K562 (cell line): ENCODE data around the gene ATP1A2. TPM values are rescaled to one million over a fixed set of nuclear protein-coding genes. Genes with fewer than 3 reads are reported as not detected.
A peak's percentile ranks its signal among the peaks of the same experiment; 100 is the strongest.

Source experiments
- ATAC-seq: fragments of 200-7000 bp; cut with Tn5 transposase; 3 replicates; pipeline ENCODE4 v1.9.1; 2020; ENCODE audit warnings: moderate library complexity
- BruUV-seq: library from RNA; stranded (reverse); fragments of 400-500 nt; replicated peaks from 2 replicates; lab custom pipeline; 2021; lab: Mats Ljungman, UMichigan
- CTCF ChIA-PET: fragments of 300-600 bp; formaldehyde crosslinking; extraction: SDS; loops from one replicate; lab custom pipeline; 2021; ENCODE audit warnings: low intra/inter-chr PET ratio; lab: Yijun Ruan, JAX
- POLR2A ChIA-PET: fragments of 300-600, 350-650 bp; sonication (Branson Sonifier 250); formaldehyde crosslinking; extraction: SDS; loops from one replicate; lab custom pipeline; 2021; ENCODE audit warnings: antibody characterized with exemption, inconsistent platforms; lab: Yijun Ruan, JAX
- DNase-seq, 4 experiments: peaks; one replicate each; pipeline versions ENCODE4 v3.0.0 to v3.0.0-alpha.2; 2011 to 2018; ENCODE audit warnings: low spot score in 3 of 4, mixed read lengths in 3 of 4; ENCODE audit errors: extremely low read depth in 1 of 4
- FAIRE-seq: peaks from 2 replicates; lab custom pipeline; 2011; peaks lifted over from hg19 to GRCh38; lab: Jason Lieb, UNC
- H2AFZ ChIP-seq: 2 replicates; pipeline ENCODE4 v1.6.0; 2011; ENCODE audit warnings: low read depth, low read length, control low read depth, inconsistent platforms
- H3K27ac ChIP-seq: fragments of 200-600 bp; 3 replicates; pipeline ENCODE4 v1.8.0; 2011; ENCODE audit warnings: low read depth, mild to moderate bottlenecking, control low read depth, inconsistent platforms, low read length, moderate library complexity, mixed read lengths; ENCODE audit errors: extremely low read depth
- H3K27me3 ChIP-seq, 2 experiments: fragments of 300-600 bp in 1 of 2; 2 replicates in 1 of 2; 3 replicates in 1 of 2; pipeline versions ENCODE4 v1.6.0 to v1.8.0; 2011; ENCODE audit warnings: inconsistent platforms in 2 of 2, low read length in 2 of 2, mild to moderate bottlenecking in 1 of 2, mixed read lengths in 1 of 2, moderate library complexity in 1 of 2; ENCODE audit not compliant: control insufficient read depth in 2 of 2, insufficient read depth in 2 of 2
- H3K36me3 ChIP-seq: fragments of 300-600 bp; 3 replicates; pipeline ENCODE4 v1.8.0; 2011; ENCODE audit warnings: mild to moderate bottlenecking, low read length, inconsistent platforms; ENCODE audit not compliant: control insufficient read depth, insufficient read depth
- H3K4me1 ChIP-seq, 2 experiments: fragments of 200-600 bp in 1 of 2; replicated peaks in 1 of 2; 2 replicates in 1 of 2; 3 replicates in 1 of 2; pipeline versions ENCODE4 v1.5.1 to v1.8.0; 2011; ENCODE audit warnings: inconsistent platforms in 2 of 2, low read length in 2 of 2, mild to moderate bottlenecking in 1 of 2, mixed read lengths in 1 of 2, moderate library complexity in 1 of 2; ENCODE audit not compliant: control insufficient read depth in 2 of 2, insufficient read depth in 2 of 2
- H3K4me2 ChIP-seq: 2 replicates; pipeline ENCODE4 v1.6.1; 2011; ENCODE audit warnings: low read length, control low read depth, inconsistent platforms, mixed read lengths; ENCODE audit not compliant: insufficient read depth
- H3K4me3 ChIP-seq: fragments of 200-600 bp; sonication (generic), shearing (Covaris generic); 2 replicates; pipeline ENCODE4 v1.5.1; 2016; ENCODE audit warnings: control low read depth, inconsistent platforms
- H3K79me2 ChIP-seq: fragments of 200-600 bp; 3 replicates; pipeline ENCODE4 v1.8.0; 2011; ENCODE audit warnings: low read length, inconsistent platforms; ENCODE audit not compliant: control insufficient read depth, insufficient read depth
- H3K9ac ChIP-seq, 2 experiments: 2 replicates each; pipeline versions ENCODE4 v1.6.0 to v1.6.1; 2011; ENCODE audit warnings: low read depth in 2 of 2, low read length in 2 of 2, control low read depth in 1 of 2, inconsistent platforms in 1 of 2, mild to moderate bottlenecking in 1 of 2, mixed read lengths in 1 of 2; ENCODE audit not compliant: insufficient read depth in 1 of 2
- H3K9me1 ChIP-seq: one replicate; pipeline ENCODE4 v1.6.0; 2011; ENCODE audit warnings: inconsistent platforms, mild to moderate bottlenecking, low read length, moderate library complexity; ENCODE audit not compliant: control insufficient read depth, insufficient read depth
- H3K9me3 ChIP-seq: replicated peaks from 2 replicates; pipeline ENCODE4 v1.5.1; 2011; ENCODE audit warnings: low read depth, low read length, inconsistent platforms; ENCODE audit not compliant: control insufficient read depth, insufficient read depth
- H4K20me1 ChIP-seq: replicated peaks from 2 replicates; pipeline ENCODE4 v1.6.1; 2011; ENCODE audit warnings: low read length, inconsistent platforms, mixed read lengths; ENCODE audit not compliant: control insufficient read depth, insufficient read depth
- CHD1 ChIP-seq: fragments of 200-600 bp; sonication (generic); IDR thresholded peaks from one replicate; pipeline ENCODE4 v1.6.1; 2012; ENCODE audit warnings: mild to moderate bottlenecking, moderate library complexity, low read length, inconsistent platforms
- EP400 ChIP-seq: fragments of 450-650 bp; IDR thresholded peaks from 2 replicates; pipeline ENCODE4 v1.6.1; 2017; ENCODE audit warnings: antibody characterized with exemption, mild to moderate bottlenecking, moderate library complexity
- HCFC1 ChIP-seq: IDR thresholded peaks from 2 replicates; pipeline ENCODE4 v1.6.1; 2012; ENCODE audit warnings: low read depth, low read length, improper control_type of control experiment
- HDAC6 ChIP-seq: IDR thresholded peaks from 2 replicates; pipeline ENCODE4 v1.6.1; 2012; ENCODE audit warnings: low read depth, mild to moderate bottlenecking, control low read depth, inconsistent platforms, low read length, moderate library complexity
- IRF1 ChIP-seq: sonication (generic); formaldehyde crosslinking; IDR thresholded peaks from 2 replicates; pipeline ENCODE4 v1.8.0; 2022; ENCODE audit warnings: missing genetic modification reagents, mild to moderate bottlenecking, borderline replicate concordance
- JUN ChIP-seq, 2 experiments: sonication (generic) in 1 of 2; formaldehyde crosslinking in 1 of 2; IDR thresholded peaks; 2 replicates each; pipeline versions ENCODE4 v1.6.1 to v1.8.0; 2012 to 2022; ENCODE audit warnings: borderline replicate concordance in 2 of 2, mild to moderate bottlenecking in 2 of 2, improper control_type of control experiment in 1 of 2, low read depth in 1 of 2, low read length in 1 of 2, missing genetic modification reagents in 1 of 2
- MBD2 ChIP-seq: sonication (generic); IDR thresholded peaks from 2 replicates; pipeline ENCODE4 v1.6.1; 2016; ENCODE audit warnings: low read depth, borderline replicate concordance
- MTA1 ChIP-seq: fragments of 450-650 bp; IDR thresholded peaks from 2 replicates; pipeline ENCODE4 v1.6.1; 2017; ENCODE audit warnings: borderline replicate concordance
- NEUROD1 ChIP-seq: fragments of 150-350 bp; IDR thresholded peaks from 2 replicates; pipeline ENCODE4 v1.6.1; 2014; ENCODE audit warnings: borderline replicate concordance, low read length, low read depth; ENCODE audit not compliant: partially characterized antibody
- SIN3A ChIP-seq, 2 experiments: fragments of 150-350 bp in 1 of 2; IDR thresholded peaks; 2 replicates each; pipeline ENCODE4 v1.6.1; 2011 to 2016; ENCODE audit warnings: borderline replicate concordance in 2 of 2, low read depth in 2 of 2, low read length in 2 of 2, mild to moderate bottlenecking in 2 of 2, moderate library complexity in 2 of 2; ENCODE audit not compliant: control insufficient read depth in 1 of 2
- STAT5B ChIP-seq: fragments of 250-450 bp; sonication (Bioruptor Pico); IDR thresholded peaks from 2 replicates; pipeline ENCODE4 v1.8.0; 2021; ENCODE audit warnings: mild to moderate bottlenecking, inconsistent platforms
- ZBTB49 ChIP-seq: sonication (generic); formaldehyde crosslinking; IDR thresholded peaks from 2 replicates; pipeline ENCODE4 v1.8.0; 2022; ENCODE audit warnings: missing genetic modification reagents, mild to moderate bottlenecking, borderline replicate concordance
- WGBS: fragments of 100-300 bp; shearing (Covaris generic); methylation state at CpG from one replicate; pipeline ENCODE4 v1.1.6; 2016; ENCODE audit warnings: low coverage, mixed read lengths; ENCODE audit not compliant: insufficient coverage; ENCODE audit errors: missing lambda C conversion rate; 5-methylcytosine and 5-hydroxymethylcytosine counted together
- in situ Hi-C: fragments of 300-500 bp; cut with MboI; formaldehyde crosslinking; loops from 4 replicates; pipeline ENCODE4 v1.15.0; 2018; ENCODE audit warnings: inconsistent platforms, mixed read lengths
- intact Hi-C: fragments of 100-400 bp; cut with micrococcal nuclease; formaldehyde crosslinking; loops from 2 replicates; pipeline ENCODE4 v1.14.2; 2022
- polyA plus RNA-seq, 8 experiments: library from polyadenylated mRNA; depleted of rRNA in 4 of 8; stranded (reverse) in 5 of 8; unstranded in 3 of 8; fragments of >200 nt; fragmentation: Nextera tagmentation in 2 of 8; fragmentation: Illumina TruSeq in 1 of 8; extraction: Ambion mirVana in 2 of 8; extraction: Trizol in 1 of 8; gene quantifications; 2 replicates each; pipeline versions ENCODE4 v1.2.1 to v1.2.3, GENCODE V29; 2011 to 2014; ENCODE audit warnings: inconsistent platforms in 1 of 8, missing spikeins in 1 of 8
- total RNA-seq, 7 experiments: library from RNA; depleted of rRNA in 6 of 7; stranded (reverse); fragments of >200 nt in 6 of 7; fragmentation: Illumina TruSeq in 2 of 7; extraction: Trizol in 2 of 7; gene quantifications; 2 replicates each; pipeline versions ENCODE4 v1.2.1 to v1.2.3, GENCODE V29; 2011 to 2021; ENCODE audit warnings: low replicate concordance in 1 of 7

Gene ATP1A2
- total and polyA plus RNA-seq, 9 of the 15 experiments (the other 6 are each of a cell fraction or from before 2014, with no cell fraction given), result 0.04 to 0.11 (median 0.09) TPM; not detected in 6

GRCh38 chr1:160108888-160109662 is 6.5 kb upstream of the ATP1A2 start (continued):
- peak; percentile 96 for TF ChIP-seq EP400
- TF ChIP-seq, all 486 proteins: peak for 30

DNA sequence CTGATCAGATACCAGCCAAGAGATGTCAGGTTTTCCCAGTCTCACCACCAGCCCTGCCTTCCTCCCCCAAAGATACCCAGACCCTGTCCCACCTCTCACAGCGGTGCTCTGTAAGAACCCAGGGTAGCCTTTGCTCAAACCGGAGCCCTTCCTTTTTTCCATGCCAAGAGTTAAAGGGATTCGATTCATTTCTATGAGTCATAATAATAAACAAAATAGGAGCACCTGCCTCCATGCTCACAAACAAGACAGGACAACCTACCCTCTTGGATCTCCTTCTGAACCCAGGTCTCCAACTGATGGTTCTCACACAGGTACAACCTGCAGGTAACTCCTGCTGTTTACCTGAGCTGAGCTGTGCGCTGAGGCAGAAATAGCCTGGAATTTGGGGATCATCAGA is 5.9 kb upstream of the ATP1A2 start:
- peaks cover 5 to 48% of the 10 kb centered on the region in 2 experiments; a peak in 4 of 5 replicates for H3K27me3 ChIP-seq
- no peaks in the 10 kb centered on the region for H3K9me1 ChIP-seq
- no peak for TF ChIP-seq SIN3A (IDR thresholded peaks at IDR 0.05; ENCODE audit: borderline replicate concordance in 2 of 2, control insufficient read depth in 1 of 2, low read depth in 2 of 2, low read length in 2 of 2)
- no peak for TF ChIP-seq MBD2
- no peak for TF ChIP-seq MTA1
- TF ChIP-seq JUN (IDR thresholded peaks at IDR 0.05; ENCODE audit: borderline replicate concordance, low read depth, low read length), result no peak
- TF ChIP-seq JUN (CRISPR knock-in tag; IDR thresholded peaks at IDR 0.05; ENCODE audit: borderline replicate concordance), result no peak
- TF ChIP-seq HCFC1, result no peak
- no peak for TF ChIP-seq ZBTB49 (CRISPR knock-in tag)
- TF ChIP-seq IRF1 (CRISPR knock-in tag), result no peak
- no peak for TF ChIP-seq NEUROD1
- no peak for TF ChIP-seq STAT5B (CRISPR knock-in tag)
- no peak for TF ChIP-seq CHD1
- TF ChIP-seq HDAC6, result no peak
- H3K9me3 ChIP-seq, result no peaks in the 10 kb centered on the region
- H3K27ac ChIP-seq, result no peak overlapping the region
- no peaks in the 10 kb centered on the region for H3K79me2 ChIP-seq
- POLR2A ChIA-PET, result interaction anchor here (0.6 to 0.7 kb wide), 4 partner anchors 9 to 144 kb away, joined by 3 read pairs; no protein-coding TSS in a partner anchor
- H3K9ac ChIP-seq, result no peak overlapping the region; a peak in 1 of 4 replicates
- DNase-seq (no peak), FAIRE-seq (no peak), ATAC-seq (no peak)
- CTCF ChIA-PET, result no interaction called here
- H3K4me1 ChIP-seq, result no peaks in the 10 kb centered on the region; a peak in 1 of 5 replicates
- BruUV-seq, result no TSS peak
- no peaks in the 10 kb centered on the region for H3K36me3 ChIP-seq
- intact Hi-C loops (no loop called here), in situ Hi-C loops (loop anchor here (10.0 kb wide), 1 partner anchor 265 kb away; no protein-coding TSS in a partner anchor)
- H4K20me1 ChIP-seq, result no peaks in the 10 kb centered on the region
- WGBS, result 14% methylated on average over 4 of the region's 4 CpGs
- H3K4me2 ChIP-seq, result no peak overlapping the region
- H3K4me3 ChIP-seq, result no peak overlapping the region
- no peak overlapping the region for H2AFZ ChIP-seq
